Kasumi-1 (cell line): Measurements from ENCODE around the gene SUMO1.

Experiments
- DNase-seq, 2 experiments: peaks; one replicate each; lab custom pipeline; 2025; lab: John Stamatoyannopoulos, UW

Gene SUMO1

GRCh38 chr2:202201220-202202160, 36.9 kb downstream of the SUMO1 start:
- no peak for DNase-seq

GRCh38 chr2:202196727-202197126, 41.7 kb downstream of the SUMO1 start:
- DNase-seq = peak; percentile 91 to 92

GRCh38 chr2:202194418-202194817, 44.0 kb downstream of the SUMO1 start:
- no peak for DNase-seq

- no peak for DNase-seq
These were observed 44.5 kb downstream of the SUMO1 start for GRCh38 chr2:202193881-202194353.

GRCh38 chr2:202193305-202193704, 45.1 kb downstream of the SUMO1 start:
- no peak for DNase-seq

DNA sequence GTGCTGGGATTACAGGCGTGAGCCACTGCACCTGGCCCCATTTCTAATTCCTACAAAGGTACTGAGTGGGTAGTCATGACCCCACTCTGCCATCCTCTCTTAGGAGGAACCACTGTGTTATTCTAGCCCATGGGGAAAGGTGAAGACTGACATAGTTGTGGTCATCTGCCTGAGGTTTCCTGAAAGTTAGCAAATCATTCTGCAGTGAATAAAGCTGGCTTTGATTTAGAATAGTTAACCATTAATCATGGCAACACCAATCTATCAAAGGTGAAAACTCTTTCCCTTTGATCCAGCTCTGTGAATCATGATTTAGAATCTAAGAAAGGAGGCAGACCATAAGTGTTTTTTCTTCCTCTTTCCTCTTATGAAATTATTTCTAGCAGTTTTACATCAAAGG, 50.8 kb downstream of the SUMO1 start:
- DNase-seq = no peak

DNA sequence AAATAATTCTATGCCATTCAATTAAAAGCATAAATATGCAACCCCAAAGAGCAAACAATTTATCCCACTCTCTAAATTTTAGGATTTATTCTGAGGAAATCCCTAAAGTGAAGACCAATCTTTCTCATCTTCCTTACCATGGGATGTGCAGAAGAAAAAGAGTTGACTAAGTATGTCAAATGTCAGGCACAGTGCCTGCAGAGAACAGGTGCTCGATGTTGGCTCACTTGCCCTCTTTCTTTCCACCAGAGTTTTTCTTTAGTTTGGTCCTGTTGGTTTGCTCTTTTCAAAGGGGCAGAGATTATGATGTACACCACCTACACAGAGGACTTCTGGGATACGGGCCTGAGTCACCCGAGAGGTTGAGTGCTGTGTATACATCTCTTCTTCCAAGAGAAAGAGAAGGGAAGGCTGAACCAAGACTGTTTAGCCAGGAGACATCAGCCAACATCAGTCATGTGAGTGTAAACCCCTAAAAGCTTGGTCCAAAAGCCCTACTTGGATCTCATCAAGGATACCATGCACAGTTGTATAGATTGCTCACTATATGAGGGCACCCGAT, 51.7 kb downstream of the SUMO1 start:
- no peak for DNase-seq

GRCh38 chr2:202185156-202185555, 53.2 kb downstream of the SUMO1 start:
- DNase-seq = no peak

GRCh38 chr2:202184557-202184956, 53.8 kb downstream of the SUMO1 start:
- no peak for DNase-seq

- peak; percentile 73 to 93 for DNase-seq
These were observed 59.9 kb downstream of the SUMO1 start for GRCh38 chr2:202178346-202178958.

DNA sequence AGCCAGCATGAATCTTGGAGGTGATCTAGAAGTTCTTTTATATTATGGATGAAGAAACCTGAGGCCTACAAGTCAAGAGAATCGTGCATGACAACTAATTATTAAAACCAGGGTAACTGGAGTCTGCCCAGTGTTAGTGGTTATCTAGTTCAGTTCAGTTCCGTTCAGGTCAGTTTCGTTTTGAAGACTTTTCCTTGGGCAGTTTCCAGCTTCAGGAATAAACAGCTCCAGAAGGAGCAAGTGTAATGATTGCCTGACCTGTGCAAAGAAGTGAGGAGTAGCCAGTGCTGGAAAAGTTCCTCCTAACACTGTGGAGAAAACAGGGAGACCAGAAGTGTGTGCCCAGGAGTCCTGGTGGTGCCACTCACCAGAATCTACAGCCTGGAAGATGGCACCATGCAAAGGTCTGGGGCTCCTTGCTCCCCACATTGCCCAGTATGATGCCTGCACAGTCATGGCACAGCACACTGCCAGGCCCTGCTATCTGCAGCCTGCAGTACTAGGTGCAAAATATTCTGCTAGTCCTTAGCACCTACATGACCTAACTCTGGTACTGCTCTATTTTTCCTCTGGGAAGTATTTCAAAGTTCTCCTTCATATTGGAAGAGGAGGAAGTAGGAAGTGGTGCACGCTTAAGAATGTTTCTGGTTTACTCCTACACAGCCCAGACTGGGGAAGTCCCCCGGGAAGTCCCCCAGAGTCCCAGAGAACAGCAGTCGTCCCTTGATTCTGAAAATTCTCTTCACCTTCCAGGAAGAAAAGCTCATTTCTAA, 65.8 kb downstream of the SUMO1 start:
- no peak for DNase-seq

- DNase-seq = peak; percentile 57 to 62
These were observed 67.1 kb downstream of the SUMO1 start for GRCh38 chr2:202171241-202171825.

- DNase-seq = no peak
These were observed 68.5 kb downstream of the SUMO1 start for GRCh38 chr2:202169832-202170424.

GRCh38 chr2:202169131-202169530, 69.3 kb downstream of the SUMO1 start:
- no peak for DNase-seq

DNA sequence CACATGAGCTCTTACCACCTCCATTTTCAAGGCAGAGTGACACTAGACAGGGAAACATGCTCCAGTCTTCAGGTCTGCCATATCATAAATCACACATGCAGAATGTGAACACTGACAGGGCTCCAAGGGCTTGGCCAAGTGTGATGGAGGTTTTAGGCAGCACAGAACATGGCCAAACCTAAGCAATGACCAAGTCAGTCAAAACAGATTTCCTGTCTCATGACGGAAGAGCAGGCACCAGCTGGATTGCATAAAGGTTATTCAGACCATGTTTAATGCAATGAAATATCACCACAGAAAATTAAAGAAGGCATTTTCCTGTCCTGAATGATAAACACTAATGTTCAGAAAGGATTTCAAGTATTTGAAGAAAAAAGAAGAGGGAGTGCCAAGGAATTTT, 72.5 kb downstream of the SUMO1 start:
- DNase-seq = no peak

DNA sequence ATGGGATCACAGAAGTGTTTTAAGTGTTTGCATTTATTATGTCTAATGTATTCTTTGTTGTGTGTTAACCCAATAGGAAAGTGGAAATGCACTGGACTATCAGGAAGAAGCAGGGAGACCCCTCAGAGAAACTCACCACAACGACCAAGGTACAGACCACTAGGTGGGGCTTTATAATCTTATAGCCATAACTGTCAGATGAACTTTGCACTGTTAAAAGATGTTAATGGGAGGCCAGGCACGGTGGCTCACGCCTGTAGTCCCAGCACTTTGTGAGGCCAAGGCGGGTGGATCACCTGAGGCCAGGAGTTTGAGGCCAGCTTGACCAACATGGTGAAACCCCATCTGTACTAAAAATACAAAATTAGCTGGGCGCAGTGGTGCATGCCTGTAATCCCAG, 73.2 kb downstream of the SUMO1 start:
- no peak for DNase-seq

DNA sequence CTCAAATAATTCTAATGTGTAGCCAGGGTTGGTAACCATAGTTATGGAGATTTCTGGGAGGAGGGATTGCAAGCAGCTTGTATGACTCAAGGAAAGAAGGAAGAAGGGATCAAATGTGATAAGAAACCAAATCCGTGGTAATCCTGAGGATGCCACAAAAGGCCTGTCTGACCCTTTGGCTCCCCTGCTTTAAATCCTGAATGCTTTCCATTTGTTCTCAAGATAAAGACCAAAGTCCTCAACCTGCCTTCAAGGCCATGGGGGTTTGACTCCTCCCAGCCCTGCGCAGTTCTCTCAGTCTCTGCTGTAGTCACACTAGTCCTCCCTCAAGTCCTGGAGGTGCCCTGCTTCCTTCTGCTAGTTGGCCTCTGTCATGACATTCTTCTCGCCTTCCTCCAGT, 74.0 kb downstream of the SUMO1 start:
- DNase-seq = no peak

DNA sequence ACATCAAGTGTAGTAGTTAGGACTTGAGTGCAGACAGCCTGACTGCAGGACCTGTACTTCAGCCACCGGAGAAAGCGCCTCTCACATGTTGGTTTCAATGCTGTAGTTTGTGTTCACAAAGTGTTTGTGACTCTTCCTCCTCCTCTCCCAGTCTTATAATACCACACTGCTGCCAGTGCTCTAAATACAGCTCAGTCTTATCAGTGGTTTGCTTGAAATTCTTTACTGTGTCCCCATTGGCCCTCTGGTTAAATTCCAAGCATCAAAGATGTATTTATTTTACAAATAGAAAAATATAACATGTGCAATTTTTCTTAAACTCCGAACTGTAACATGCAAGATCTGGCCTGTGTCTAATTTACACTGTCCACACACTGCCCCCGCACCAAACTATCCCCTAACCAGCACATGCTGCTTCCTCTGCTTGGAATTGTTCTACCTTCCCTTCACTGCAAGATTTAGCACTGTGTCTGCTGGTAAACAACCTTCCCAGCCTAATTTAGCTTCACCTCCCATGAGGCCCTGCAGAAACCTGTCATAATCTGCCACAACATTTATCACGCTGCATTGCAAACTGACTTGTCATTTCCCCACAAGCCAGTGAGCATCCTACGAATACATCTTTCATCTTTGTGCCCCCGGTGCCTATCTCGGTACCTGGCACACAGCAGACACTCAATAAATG, 77.1 kb downstream of the SUMO1 start:
- DNase-seq = no peak

DNA sequence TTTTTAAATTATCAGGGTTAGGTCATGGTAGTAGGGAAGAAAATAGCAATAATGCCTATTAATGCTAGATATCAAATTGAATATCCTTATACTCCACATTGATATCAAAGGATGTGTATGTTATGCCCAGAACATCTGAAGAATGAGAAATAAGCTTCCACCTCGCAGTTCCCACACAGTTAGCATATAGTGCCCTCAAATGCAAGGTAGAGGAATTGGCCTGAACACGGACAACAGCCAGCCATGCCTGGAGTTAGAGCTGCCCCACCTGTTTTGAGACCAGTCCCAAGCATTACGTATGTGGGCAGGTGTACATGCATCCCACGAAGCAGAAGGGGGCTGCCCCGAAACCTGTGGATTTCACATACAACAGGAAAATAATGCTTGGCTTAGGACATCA, 79.6 kb downstream of the SUMO1 start:
- DNase-seq = no peak

GRCh38 chr2:202157211-202157990, 81.0 kb downstream of the SUMO1 start:
- no peak for DNase-seq
